Tongue (tissue), 1 donor: Measurements from ENCODE around the gene PSMG1. TPM values are rescaled to one million over a fixed set of nuclear protein-coding genes. Genes with fewer than 3 reads are reported as not detected.

ENCODE experiments used
- total RNA-seq: library from RNA; depleted of rRNA; stranded (reverse); fragments of >200 nt; gene quantifications from one replicate; pipeline ENCODE4 v1.2.3, GENCODE V29; 2014

PSMG1 gene
- total RNA-seq, 1 donor from 2014 or later = 15.5 TPM

Other genes with a start within 250 kb of the PSMG1 start
- 147 TPM for gene BRWD1, start 130.2 kb upstream of the PSMG1 start, total RNA-seq
- gene HMGN1, start 165.6 kb upstream of the PSMG1 start, total RNA-seq = 188 TPM